Mesodermal cell (in vitro differentiated cells): ENCODE measurements around the gene NFIC.
A peak's percentile ranks its signal among the peaks of the same experiment; 100 is the strongest.

Source experiments
- H3K27ac ChIP-seq: 2 replicates; pipeline ENCODE4 v1.7.0; 2013; ENCODE audit warnings: mild to moderate bottlenecking, low read depth, low read length, moderate library complexity; ENCODE audit not compliant: severe bottlenecking
- H3K36me3 ChIP-seq: 2 replicates; pipeline ENCODE4 v1.7.1; 2013; ENCODE audit warnings: mild to moderate bottlenecking, low read length, moderate library complexity; ENCODE audit not compliant: control insufficient read depth, insufficient read depth
- H3K4me1 ChIP-seq: one replicate; pipeline ENCODE4 v1.7.1; 2013; ENCODE audit warnings: mild to moderate bottlenecking, low read length; ENCODE audit not compliant: insufficient read depth, control insufficient read depth, poor library complexity, severe bottlenecking
- H3K4me3 ChIP-seq: 2 replicates; pipeline ENCODE4 v1.7.0; 2013; ENCODE audit warnings: low read length, control low read depth, mild to moderate bottlenecking; ENCODE audit not compliant: insufficient read depth, poor library complexity, severe bottlenecking; ENCODE audit errors: extremely low read depth
- H3K9me3 ChIP-seq: 2 replicates; pipeline ENCODE4 v1.7.1; 2013; ENCODE audit warnings: mild to moderate bottlenecking, low read length, moderate library complexity; ENCODE audit not compliant: control insufficient read depth
- WGBS, 2 experiments: methylation state at CpG; one replicate each; pipeline ENCODE4 v1.1.5; 2013; ENCODE audit warnings: missing lambda C conversion rate in 2 of 2; ENCODE audit not compliant: insufficient coverage in 2 of 2; 5-methylcytosine and 5-hydroxymethylcytosine counted together

The NFIC gene

DNA sequence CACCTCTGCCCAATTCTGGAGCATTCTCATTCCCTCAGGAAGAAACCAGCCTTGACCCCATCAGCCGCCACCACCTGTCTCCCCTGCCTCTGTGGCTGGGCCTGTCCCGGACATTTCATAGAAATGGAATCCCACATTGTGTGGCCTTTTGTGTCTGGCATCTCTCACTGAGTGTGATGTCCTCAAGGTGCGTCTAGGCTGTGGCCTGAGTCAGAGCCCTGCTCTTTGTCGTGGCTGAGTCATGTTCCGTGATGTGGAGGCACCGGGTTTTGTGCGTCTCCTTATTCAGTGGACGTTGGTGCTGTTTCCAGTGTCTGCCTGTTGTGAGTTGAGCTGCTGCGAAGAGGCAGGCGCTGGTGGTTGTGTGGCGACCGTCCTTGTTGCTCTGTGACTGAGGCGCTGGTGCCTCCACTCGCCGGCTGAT is 143.2 kb downstream of the NFIC start:
- H3K9me3 ChIP-seq, result no peaks in the 10 kb centered on the region
- H3K27ac ChIP-seq, result peak overlapping the region; percentile 36
- peaks cover 30% of the 10 kb centered on the region for H3K4me1 ChIP-seq
- H3K4me3 ChIP-seq, result no peak overlapping the region
- H3K36me3 ChIP-seq, result peaks cover 45% of the 10 kb centered on the region
- 96 to 99% methylated on average over 14 to 15 of the region's 15 CpGs for WGBS, 2 experiments

DNA sequence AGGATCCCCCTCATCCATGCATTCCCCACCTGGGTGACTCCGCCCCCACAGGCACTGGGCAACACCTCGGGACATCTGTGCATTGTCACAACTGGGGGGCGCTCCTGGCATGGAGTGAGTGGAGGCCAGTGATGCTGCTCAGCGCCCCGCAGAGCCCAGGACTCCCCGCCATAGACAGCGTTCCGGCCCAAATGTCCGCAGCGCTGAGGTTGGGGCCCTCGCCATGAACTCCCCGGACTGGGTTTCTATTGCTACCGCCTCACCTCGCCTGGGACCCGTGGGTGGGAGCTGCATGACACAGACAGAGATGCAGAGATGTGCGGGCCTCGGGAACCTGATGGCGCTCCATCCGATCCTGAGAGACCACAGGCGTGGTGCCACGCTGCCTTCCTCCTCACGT is 144.3 kb downstream of the NFIC start:
- 95 to 97% methylated on average over 21 to 22 of the region's 22 CpGs for WGBS, 2 experiments
- no peak overlapping the region for H3K27ac ChIP-seq
- H3K4me1 ChIP-seq, result peaks cover 25% of the 10 kb centered on the region
- H3K36me3 ChIP-seq, result peaks cover 48% of the 10 kb centered on the region
- no peak overlapping the region for H3K4me3 ChIP-seq
- no peaks in the 10 kb centered on the region for H3K9me3 ChIP-seq

DNA sequence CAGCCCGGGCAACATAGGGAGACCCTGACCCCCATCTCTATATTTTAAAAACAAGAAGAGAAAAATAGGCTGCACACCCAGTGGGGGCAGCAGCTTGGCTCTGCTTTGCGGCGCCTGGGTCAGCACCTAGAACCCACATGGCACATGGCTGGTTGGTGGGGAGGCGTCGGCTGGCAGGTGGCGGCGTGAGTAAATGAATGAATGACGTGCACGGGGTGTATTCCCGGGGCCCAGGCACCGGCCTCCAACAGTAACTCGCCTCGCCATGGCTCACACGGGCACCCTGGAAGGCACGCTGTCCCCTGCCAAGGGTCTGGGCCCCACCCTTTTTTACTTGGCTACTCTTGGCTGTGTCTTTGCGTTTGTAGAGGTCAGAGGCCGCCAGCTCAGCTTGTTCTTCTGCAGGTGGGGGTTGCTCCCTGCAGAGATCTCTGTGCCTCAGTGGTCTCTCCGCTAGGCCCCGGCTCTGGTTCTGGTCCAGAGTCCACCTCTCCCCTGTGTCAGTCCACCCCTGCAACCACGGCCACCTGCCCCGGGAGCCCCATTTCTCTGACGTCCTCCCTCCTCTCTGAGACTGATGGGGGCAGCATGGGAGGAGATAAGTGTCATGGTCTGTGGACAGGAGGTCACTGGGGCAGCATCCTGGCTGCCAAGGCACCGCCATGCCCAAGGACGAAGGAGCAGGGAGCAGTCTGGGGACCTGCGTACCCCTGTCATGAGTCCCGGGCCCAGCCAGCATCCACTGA is 145.3 kb downstream of the NFIC start:
- Histone ChIP-seq H3K9me3 (no peaks in the 10 kb centered on the region), H3K27ac (no peak overlapping the region), H3K4me3 (no peak overlapping the region), H3K4me1 (peaks cover 24% of the 10 kb centered on the region), H3K36me3 (peaks cover 50% of the 10 kb centered on the region)
- WGBS, 2 experiments, result 96 to 97% methylated on average over 22 to 26 of the region's 26 CpGs

DNA sequence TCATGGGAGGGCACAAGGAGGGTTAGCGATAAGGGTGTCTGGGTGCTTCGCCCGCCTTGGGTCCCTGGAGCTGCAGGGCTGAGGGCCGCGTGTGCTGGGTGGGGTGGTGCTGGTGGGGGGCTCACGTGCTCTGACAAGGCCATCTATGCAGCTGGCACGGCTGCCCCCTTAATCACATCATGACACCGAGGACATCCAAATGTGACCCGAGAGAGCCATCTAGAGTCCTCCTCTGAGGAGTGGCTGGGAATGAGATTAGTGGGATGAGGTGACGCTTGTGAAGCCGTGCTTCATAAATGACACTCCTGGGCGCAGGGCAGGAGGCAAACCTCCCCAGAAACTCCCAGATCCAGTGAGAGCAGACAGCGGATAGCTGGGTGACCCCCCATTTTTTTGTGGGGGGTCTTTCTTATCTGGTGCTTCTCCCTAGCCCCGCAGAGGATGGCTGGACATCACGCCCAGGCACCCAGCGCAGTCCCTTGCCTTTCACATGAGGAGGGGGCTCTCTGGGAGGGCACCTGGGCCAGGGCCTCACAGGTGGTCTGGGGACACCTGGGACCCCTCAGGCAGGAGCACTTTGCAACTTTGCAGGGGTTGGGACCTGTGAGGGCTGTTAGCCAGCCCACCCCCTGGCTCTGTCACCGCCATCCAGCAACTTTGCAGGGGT is 146.3 kb downstream of the NFIC start:
- Histone ChIP-seq H3K4me1 (peaks cover 21% of the 10 kb centered on the region), H3K4me3 (no peak overlapping the region), H3K36me3 (peaks cover 54% of the 10 kb centered on the region), H3K9me3 (no peaks in the 10 kb centered on the region), H3K27ac (no peak overlapping the region)
- WGBS, 2 experiments, result 92 to 98% methylated on average over 12 to 14 of the region's 17 CpGs

DNA sequence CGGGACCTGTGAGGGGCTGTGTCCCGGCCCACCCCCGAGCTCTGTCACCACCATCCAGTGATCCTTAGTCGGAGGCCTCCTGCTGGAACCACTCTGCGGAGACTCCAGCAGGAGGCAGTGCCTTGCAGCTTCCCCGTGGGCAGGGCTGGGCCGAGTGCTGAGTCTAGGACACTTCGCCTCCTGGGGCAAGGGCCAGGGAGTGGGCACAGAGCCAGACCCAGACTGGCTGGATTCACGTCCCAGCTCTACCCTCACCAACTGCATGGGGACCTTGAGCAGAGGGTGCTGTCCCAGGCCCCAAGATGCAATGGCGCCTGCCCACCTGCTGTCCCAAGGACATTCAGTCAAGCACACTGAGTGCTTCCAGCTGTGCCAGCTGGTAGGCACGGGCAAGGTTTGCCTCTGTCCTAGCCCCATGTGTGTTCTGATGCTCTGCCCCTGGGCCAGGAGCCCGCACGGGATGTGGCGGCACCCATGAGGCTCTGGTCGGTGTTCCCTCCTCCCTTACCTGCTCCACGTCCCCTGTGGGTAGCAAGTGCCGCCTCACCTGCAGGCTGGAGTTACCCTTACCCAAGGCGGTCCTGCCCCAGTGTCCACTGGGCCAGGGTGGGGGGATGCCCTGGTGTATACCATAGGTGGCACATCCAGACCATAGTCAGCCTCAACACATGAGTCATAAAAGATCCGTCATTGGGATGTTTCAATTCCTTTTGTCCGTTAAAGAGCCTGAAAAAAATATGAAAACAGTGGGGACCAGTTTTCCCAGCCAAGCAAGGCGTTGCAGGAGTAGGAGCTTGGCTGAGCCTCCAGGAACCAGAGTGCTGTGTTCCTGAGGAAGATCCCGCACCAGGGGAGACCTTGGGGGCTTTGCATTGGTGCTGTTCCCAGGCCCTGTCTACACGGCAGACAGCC is 147.1 kb downstream of the NFIC start:
- Histone ChIP-seq H3K27ac (no peak overlapping the region), H3K9me3 (no peaks in the 10 kb centered on the region), H3K4me1 (peaks cover 18% of the 10 kb centered on the region), H3K4me3 (no peak overlapping the region), H3K36me3 (peaks cover 55% of the 10 kb centered on the region)
- 93 to 97% methylated on average over 18 to 20 of the region's 23 CpGs for WGBS, 2 experiments

DNA sequence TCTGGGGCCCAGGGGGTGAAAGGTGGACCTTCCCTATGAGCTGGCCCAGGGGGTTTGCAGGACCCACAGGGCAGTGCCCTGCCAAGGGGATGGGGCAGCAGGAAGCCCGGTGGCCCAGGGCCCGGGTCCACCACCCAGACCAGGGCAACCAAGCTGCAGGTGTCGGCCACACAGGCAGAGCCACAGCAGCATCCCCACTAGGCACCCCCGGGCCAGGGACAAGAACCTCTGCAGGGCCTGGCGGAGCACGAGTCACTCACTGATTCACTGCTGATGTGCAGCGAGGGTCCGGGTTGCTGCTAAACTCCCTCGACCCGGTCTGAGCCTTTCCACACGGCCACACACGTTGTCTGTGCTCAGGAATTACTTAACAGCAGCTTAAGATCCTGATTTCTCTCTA is 148.5 kb downstream of the NFIC start:
- 90 to 92% methylated on average over 12 of the region's 12 CpGs for WGBS, 2 experiments

DNA sequence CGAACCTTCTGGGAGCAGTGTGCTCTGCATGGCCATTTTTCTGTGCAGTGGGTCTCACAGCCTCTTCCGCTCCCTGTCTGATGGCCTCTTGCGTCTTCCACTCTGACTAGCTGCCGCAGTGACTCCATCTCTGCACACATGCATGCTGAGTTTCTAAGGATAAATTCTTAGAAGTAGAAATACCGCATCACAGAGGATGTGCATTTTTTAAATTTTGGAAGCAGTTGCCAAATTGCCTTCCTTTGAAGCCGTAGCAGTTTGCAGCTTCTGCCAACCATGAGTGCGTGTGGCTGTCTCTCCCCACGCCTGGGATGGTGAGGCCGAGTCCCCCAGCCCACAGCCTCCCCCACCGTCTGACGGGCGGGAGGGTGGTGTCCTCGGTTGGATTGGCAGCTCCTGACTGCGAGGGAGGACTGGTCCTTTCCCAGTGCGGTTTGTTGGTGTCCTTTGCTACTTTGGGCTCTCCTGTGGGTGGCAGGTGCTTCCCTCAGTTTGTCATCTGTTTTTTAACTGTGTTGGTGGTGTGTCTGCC is 149.6 kb downstream of the NFIC start:
- WGBS, 2 experiments, result 93 to 97% methylated on average over 7 to 15 of the region's 15 CpGs
- peaks cover 5% of the 10 kb centered on the region for H3K4me1 ChIP-seq
- H3K27ac ChIP-seq, result no peak overlapping the region
- no peaks in the 10 kb centered on the region for H3K9me3 ChIP-seq
- H3K4me3 ChIP-seq, result no peak overlapping the region
- H3K36me3 ChIP-seq, result peaks cover 55% of the 10 kb centered on the region

More for the DNA sequence above, 148.5 kb downstream of the NFIC start:
- H3K4me3 ChIP-seq, result no peak overlapping the region
- H3K36me3 ChIP-seq, result peaks cover 55% of the 10 kb centered on the region
- H3K27ac ChIP-seq, result peak overlapping the region; percentile 5
- H3K9me3 ChIP-seq, result no peaks in the 10 kb centered on the region
- H3K4me1 ChIP-seq, result peaks cover 5% of the 10 kb centered on the region

DNA sequence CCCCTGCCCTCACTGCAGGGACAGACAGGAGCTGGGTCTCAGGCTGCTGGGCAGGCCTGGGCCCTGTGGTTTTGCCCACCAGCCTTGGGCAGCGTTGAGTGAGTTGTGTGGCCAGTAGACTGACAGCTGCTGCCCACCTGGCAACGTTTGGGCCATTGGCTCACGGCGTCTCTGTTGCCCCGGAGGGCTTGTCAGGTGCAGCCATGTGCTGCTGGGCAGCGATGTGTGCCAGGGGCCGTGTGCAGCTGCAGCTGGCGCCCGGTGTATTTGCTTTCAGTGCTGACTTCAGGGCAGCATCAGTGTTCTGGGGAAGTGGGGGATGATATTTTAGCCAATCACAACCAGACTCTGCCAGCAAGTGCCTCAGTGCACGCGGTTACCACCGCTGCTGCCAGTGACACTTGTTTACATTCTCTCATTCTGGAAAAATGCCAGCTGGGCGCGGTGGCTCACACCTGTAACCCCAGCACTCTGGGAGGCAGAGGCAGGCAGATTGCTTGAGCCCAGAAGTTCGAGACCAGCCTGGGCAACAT is 150.4 kb downstream of the NFIC start:
- WGBS, 2 experiments, result 92 to 96% methylated on average over 10 to 15 of the region's 15 CpGs
- H3K4me1 ChIP-seq, result peaks cover 5% of the 10 kb centered on the region
- no peak overlapping the region for H3K4me3 ChIP-seq
- no peak overlapping the region for H3K27ac ChIP-seq
- peaks cover 53% of the 10 kb centered on the region for H3K36me3 ChIP-seq
- H3K9me3 ChIP-seq, result no peaks in the 10 kb centered on the region

DNA sequence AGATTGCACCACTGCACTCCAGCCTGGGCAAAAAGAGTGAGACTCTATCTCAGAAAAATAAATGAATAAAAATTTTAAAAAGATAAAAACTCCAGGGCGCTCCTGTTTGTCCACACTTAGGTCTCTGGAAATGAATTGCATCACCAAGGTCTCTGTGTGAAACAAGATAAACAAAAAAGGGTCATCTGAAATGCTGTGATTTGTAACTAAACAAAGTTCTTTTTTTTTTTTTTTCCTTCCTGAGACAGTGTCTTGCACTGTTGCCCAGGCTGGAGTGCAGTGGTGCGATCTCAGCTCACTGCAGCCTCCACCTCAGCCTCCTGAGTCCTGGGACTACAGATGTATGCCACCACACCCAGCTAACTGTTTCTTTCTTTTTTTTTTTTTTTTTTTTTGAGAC is 151.3 kb downstream of the NFIC start:
- Histone ChIP-seq H3K36me3 (peaks cover 55% of the 10 kb centered on the region), H3K27ac (no peak overlapping the region), H3K9me3 (no peaks in the 10 kb centered on the region), H3K4me1 (peaks cover 5% of the 10 kb centered on the region), H3K4me3 (no peak overlapping the region)
- WGBS, 2 experiments, result 100% methylated on average over 1 of the region's 2 CpGs

DNA sequence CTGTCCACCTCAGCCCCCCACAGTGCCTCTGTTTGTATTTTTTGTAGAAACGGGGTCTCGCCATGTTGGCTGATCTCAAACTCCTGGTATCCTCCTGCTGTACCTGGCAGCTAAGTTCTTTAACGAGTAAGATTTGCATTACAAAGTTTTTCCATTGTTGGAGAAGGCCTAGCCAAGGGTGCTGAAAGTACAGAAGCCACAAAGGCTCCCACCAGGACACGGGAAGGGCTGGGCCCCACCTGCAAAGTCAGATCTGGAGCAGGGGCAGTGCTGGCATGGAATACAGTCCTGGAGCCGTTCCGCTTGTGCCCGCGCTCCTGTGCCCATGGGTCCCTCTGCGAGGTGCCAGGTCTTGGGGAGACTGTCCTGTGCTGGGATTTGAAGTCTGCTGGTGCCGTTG is 151.9 kb downstream of the NFIC start:
- Histone ChIP-seq H3K4me1 (peaks cover 5% of the 10 kb centered on the region), H3K4me3 (no peak overlapping the region), H3K9me3 (no peaks in the 10 kb centered on the region), H3K36me3 (peaks cover 56% of the 10 kb centered on the region), H3K27ac (no peak overlapping the region)
- 74 to 76% methylated on average over 9 to 10 of the region's 10 CpGs for WGBS, 2 experiments
